Upper lobe of left lung (tissue), 4 donors: ENCODE data around the gene PPP1R26.

Source experiments
- EP300 ChIP-seq, 4 donors: sonication (generic); formaldehyde crosslinking; IDR thresholded peaks; one replicate each; pipeline ENCODE4 v1.5.1; 2017; ENCODE audit warnings: antibody characterized with exemption in 4 of 4, control low read depth in 2 of 4
- POLR2A ChIP-seq, 4 donors: fragments of 450-650 bp; IDR thresholded peaks; one replicate each; pipeline ENCODE4 v1.5.1; 2016 to 2017; ENCODE audit warnings: antibody characterized with exemption in 4 of 4, mild to moderate bottlenecking in 2 of 4
- POLR2AphosphoS5 ChIP-seq, 2 donors: sonication (generic); formaldehyde crosslinking; IDR thresholded peaks; one replicate each; pipeline ENCODE4 v1.5.1; 2017; ENCODE audit warnings: antibody characterized with exemption in 2 of 2
- TF ChIP-seq, protein P1 (sequence below), 6 experiments: fragments of 450-650 bp in 4 of 6; fragments of 200-600 bp in 2 of 6; sonication (generic) in 2 of 6; IDR thresholded peaks; one replicate each; pipeline ENCODE4 v1.5.1; 2016 to 2019; ENCODE audit warnings: antibody characterized with exemption in 6 of 6

DNA sequence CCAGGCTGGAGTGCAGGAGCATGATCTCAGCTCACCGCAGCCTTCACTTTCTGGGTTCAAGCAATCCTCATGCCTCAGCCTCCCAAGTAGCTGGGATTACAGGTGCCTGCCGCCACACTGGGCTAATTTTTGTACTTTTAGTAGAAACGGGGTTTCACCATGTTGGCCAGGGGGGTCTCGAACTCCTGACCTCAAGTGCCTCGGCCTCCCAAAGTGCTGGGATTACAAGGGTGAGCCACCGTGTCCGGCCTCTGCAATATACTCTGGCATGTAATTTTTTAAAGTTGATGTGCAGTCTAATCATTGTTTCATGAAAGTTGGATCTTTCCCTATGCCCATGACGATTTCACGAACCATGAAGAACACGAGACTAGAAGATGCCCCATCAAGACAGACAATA, 28.6 kb upstream of the PPP1R26 start:
- TF ChIP-seq, protein P1, sequence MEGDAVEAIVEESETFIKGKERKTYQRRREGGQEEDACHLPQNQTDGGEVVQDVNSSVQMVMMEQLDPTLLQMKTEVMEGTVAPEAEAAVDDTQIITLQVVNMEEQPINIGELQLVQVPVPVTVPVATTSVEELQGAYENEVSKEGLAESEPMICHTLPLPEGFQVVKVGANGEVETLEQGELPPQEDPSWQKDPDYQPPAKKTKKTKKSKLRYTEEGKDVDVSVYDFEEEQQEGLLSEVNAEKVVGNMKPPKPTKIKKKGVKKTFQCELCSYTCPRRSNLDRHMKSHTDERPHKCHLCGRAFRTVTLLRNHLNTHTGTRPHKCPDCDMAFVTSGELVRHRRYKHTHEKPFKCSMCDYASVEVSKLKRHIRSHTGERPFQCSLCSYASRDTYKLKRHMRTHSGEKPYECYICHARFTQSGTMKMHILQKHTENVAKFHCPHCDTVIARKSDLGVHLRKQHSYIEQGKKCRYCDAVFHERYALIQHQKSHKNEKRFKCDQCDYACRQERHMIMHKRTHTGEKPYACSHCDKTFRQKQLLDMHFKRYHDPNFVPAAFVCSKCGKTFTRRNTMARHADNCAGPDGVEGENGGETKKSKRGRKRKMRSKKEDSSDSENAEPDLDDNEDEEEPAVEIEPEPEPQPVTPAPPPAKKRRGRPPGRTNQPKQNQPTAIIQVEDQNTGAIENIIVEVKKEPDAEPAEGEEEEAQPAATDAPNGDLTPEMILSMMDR (IDR thresholded peaks at IDR 0.05), result no peak
- TF ChIP-seq POLR2A (IDR thresholded peaks at IDR 0.05) (no peak), POLR2AphosphoS5 (IDR thresholded peaks at IDR 0.05) (no peak), EP300 (IDR thresholded peaks at IDR 0.05) (no peak)
